Right lobe of liver (tissue), 4 donors: Measurements from ENCODE around the gene GPHA2.

Experiments used
- CTCF ChIP-seq, 4 donors: fragments of 200-600 bp in 3 of 4; fragments of 450-650 bp in 1 of 4; IDR thresholded peaks; one replicate each; pipeline versions ENCODE4 v1.5.1 to v1.8.0; 2016 to 2022; ENCODE audit warnings: antibody characterized with exemption in 4 of 4, mild to moderate bottlenecking in 2 of 4
- POLR2A ChIP-seq: fragments of 450-650 bp; IDR thresholded peaks from one replicate; pipeline ENCODE4 v1.6.1; 2017; ENCODE audit warnings: antibody characterized with exemption, mild to moderate bottlenecking
- donor health status: DM: no; HTN: no; CAD: no.
- donor health status: DM: no; HTN: no; CAD: no.
- donor health status: DM: no; HTN: yes; CAD: no.

GRCh38 chr11:64915376-64915887, 20.3 kb downstream of the GPHA2 start:
- TF ChIP-seq CTCF (IDR thresholded peaks at IDR 0.05) (no peak), POLR2A (no peak)
